ENCODE measurements around the gene GPR12.

DNA sequence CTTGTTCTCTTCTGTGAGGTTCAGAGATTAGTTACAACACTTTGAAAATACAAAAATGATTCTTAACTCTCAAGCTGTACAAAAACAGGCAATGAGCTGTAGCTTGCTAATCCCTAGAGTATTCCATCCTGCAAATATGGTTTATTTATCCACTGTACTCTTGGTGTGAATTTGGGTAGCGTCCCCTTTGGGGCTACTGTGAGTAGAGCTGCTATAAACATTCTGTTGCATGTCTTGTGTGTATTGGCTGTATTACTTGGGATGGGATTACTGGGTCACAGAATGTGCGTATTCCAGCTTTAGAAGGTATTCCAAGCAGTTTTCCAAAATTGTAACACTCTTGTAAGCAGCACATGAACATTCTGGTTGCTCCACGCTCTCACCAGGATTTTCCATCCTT is 33.5 kb downstream of the GPR12 start:
- TF ChIP-seq, protein P1, sequence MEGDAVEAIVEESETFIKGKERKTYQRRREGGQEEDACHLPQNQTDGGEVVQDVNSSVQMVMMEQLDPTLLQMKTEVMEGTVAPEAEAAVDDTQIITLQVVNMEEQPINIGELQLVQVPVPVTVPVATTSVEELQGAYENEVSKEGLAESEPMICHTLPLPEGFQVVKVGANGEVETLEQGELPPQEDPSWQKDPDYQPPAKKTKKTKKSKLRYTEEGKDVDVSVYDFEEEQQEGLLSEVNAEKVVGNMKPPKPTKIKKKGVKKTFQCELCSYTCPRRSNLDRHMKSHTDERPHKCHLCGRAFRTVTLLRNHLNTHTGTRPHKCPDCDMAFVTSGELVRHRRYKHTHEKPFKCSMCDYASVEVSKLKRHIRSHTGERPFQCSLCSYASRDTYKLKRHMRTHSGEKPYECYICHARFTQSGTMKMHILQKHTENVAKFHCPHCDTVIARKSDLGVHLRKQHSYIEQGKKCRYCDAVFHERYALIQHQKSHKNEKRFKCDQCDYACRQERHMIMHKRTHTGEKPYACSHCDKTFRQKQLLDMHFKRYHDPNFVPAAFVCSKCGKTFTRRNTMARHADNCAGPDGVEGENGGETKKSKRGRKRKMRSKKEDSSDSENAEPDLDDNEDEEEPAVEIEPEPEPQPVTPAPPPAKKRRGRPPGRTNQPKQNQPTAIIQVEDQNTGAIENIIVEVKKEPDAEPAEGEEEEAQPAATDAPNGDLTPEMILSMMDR (IDR thresholded peaks at IDR 0.05 in 8 of 11, conservative IDR thresholded peaks at IDR 0.05 in 3 of 11), result no peak
- TF ChIP-seq POLR2A (IDR thresholded peaks at IDR 0.05), result no peak
- no peak for TF ChIP-seq POLR2AphosphoS5 (IDR thresholded peaks at IDR 0.05)
